H1 (cell line): ENCODE data around the gene WDR75.

ENCODE experiments used
- CHD1 ChIP-seq: IDR thresholded peaks from 2 replicates; pipeline ENCODE4 v1.6.1; 2012; ENCODE audit warnings: low read depth, low read length, improper control_type of control experiment
- CTCF ChIP-seq, 3 experiments: IDR thresholded peaks; 1 replicate in 2 of 3; 2 replicates in 1 of 3; pipeline versions ENCODE4 v1.5.1 to v1.6.1; 2011; ENCODE audit warnings: low read length in 3 of 3, mild to moderate bottlenecking in 3 of 3, inconsistent platforms in 2 of 3, low read depth in 1 of 3, moderate library complexity in 1 of 3; ENCODE audit not compliant: insufficient read depth in 1 of 3; ENCODE audit errors: control extremely low read depth in 1 of 3
- POLR2A ChIP-seq, 2 experiments: IDR thresholded peaks; 1 replicate in 1 of 2; 2 replicates in 1 of 2; pipeline ENCODE4 v1.6.1; 2011; ENCODE audit warnings: low read depth in 2 of 2, low read length in 2 of 2, mild to moderate bottlenecking in 2 of 2; ENCODE audit errors: control extremely low read depth in 1 of 2
- SP2 ChIP-seq: IDR thresholded peaks from 2 replicates; pipeline ENCODE4 v1.6.1; 2012; ENCODE audit warnings: mild to moderate bottlenecking, low read length, inconsistent platforms
- TAF7 ChIP-seq: optimal IDR thresholded peaks from 2 replicates; pipeline ENCODE3; 2011; ENCODE audit warnings: low read depth, mild to moderate bottlenecking, inconsistent platforms, low read length, moderate library complexity, borderline replicate concordance

GRCh38 chr2:189441709-189442074, 418 bp downstream of the WDR75 start:
- TF ChIP-seq SP2 (no peak), CTCF (IDR thresholded peaks at IDR 0.05; ENCODE audit: control extremely low read depth in 1 of 3, insufficient read depth in 1 of 3, low read depth in 1 of 3, low read length in 3 of 3) (no peak), TAF7 (no peak), POLR2A (IDR thresholded peaks at IDR 0.05; ENCODE audit: control extremely low read depth in 1 of 2, low read depth in 2 of 2, low read length in 2 of 2) (no peak), CHD1 (no peak)
